Suprapubic skin (tissue), 4 donors: ENCODE measurements around the gene PRKN.

Source experiments
- EP300 ChIP-seq: sonication (generic); formaldehyde crosslinking; IDR thresholded peaks from one replicate; pipeline ENCODE4 v1.6.1; 2017; ENCODE audit warnings: antibody characterized with exemption
- POLR2A ChIP-seq, 2 donors: fragments of 450-650 bp; IDR thresholded peaks; one replicate each; pipeline ENCODE4 v1.6.1; 2017; ENCODE audit warnings: antibody characterized with exemption in 2 of 2, mild to moderate bottlenecking in 2 of 2, moderate library complexity in 2 of 2
- POLR2AphosphoS5 ChIP-seq, 3 donors: sonication (generic); formaldehyde crosslinking; IDR thresholded peaks; one replicate each; pipeline ENCODE4 v1.6.1; 2017; ENCODE audit warnings: antibody characterized with exemption in 3 of 3
- TF ChIP-seq, protein P1 (sequence below), 2 donors: fragments of 200-600 bp in 1 of 2; fragments of 450-650 bp in 1 of 2; sonication (generic) in 1 of 2; IDR thresholded peaks; one replicate each; pipeline ENCODE4 v1.5.1; 2016 to 2019; ENCODE audit warnings: antibody characterized with exemption in 2 of 2, mild to moderate bottlenecking in 1 of 2, moderate library complexity in 1 of 2

GRCh38 chr6:162151021-162151665 lies 576.4 kb downstream of the PRKN start:
- no peak for TF ChIP-seq POLR2AphosphoS5 (IDR thresholded peaks at IDR 0.05)
- no peak for TF ChIP-seq POLR2A (IDR thresholded peaks at IDR 0.05)
- TF ChIP-seq, protein P1, sequence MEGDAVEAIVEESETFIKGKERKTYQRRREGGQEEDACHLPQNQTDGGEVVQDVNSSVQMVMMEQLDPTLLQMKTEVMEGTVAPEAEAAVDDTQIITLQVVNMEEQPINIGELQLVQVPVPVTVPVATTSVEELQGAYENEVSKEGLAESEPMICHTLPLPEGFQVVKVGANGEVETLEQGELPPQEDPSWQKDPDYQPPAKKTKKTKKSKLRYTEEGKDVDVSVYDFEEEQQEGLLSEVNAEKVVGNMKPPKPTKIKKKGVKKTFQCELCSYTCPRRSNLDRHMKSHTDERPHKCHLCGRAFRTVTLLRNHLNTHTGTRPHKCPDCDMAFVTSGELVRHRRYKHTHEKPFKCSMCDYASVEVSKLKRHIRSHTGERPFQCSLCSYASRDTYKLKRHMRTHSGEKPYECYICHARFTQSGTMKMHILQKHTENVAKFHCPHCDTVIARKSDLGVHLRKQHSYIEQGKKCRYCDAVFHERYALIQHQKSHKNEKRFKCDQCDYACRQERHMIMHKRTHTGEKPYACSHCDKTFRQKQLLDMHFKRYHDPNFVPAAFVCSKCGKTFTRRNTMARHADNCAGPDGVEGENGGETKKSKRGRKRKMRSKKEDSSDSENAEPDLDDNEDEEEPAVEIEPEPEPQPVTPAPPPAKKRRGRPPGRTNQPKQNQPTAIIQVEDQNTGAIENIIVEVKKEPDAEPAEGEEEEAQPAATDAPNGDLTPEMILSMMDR (IDR thresholded peaks at IDR 0.05) = no peak
- no peak for TF ChIP-seq EP300
